ENCODE results near the gene JAKMIP2. TPM values are rescaled to one million over a fixed set of nuclear protein-coding genes. Genes with fewer than 3 reads are reported as not detected.
A peak's percentile ranks its signal among the peaks of the same experiment; 100 is the strongest.

Gene JAKMIP2
- total RNA-seq, 1 donor from 2014 or later: 14.6 TPM

- intact Hi-C loops (cut with DNase I): loop anchor here (10.0 kb wide), 1 partner anchor 354 kb away; no protein-coding TSS in a partner anchor
- DNase-seq (ENCODE audit: low spot score): no peak
- ATAC-seq: peak; percentile 67
Observed at GRCh38 chr5:147578228-147579024, 204.1 kb downstream of the JAKMIP2 start.

GRCh38 chr5:147576646-147577535 lies 205.6 kb downstream of the JAKMIP2 start:
- ATAC-seq: peak; percentile 87
- intact Hi-C loops (cut with DNase I): loop anchor here (10.0 kb wide), 1 partner anchor 352 kb away; no protein-coding TSS in a partner anchor
- DNase-seq (ENCODE audit: low spot score): peak; percentile 84

GRCh38 chr5:147575598-147575997 lies 206.9 kb downstream of the JAKMIP2 start:
- intact Hi-C loops (cut with DNase I): loop anchor here (10.0 kb wide), 1 partner anchor 351 kb away; no protein-coding TSS in a partner anchor
- DNase-seq (ENCODE audit: low spot score) (no peak), ATAC-seq (no peak)

- ATAC-seq (no peak), DNase-seq (ENCODE audit: low spot score) (no peak)
- intact Hi-C loops (cut with DNase I): loop anchor here (10.0 kb wide), 1 partner anchor 348 kb away; no protein-coding TSS in a partner anchor
Observed at GRCh38 chr5:147573211-147573610, 209.3 kb downstream of the JAKMIP2 start.

GRCh38 chr5:147568710-147569406 lies 213.7 kb downstream of the JAKMIP2 start:
- no peak for DNase-seq (ENCODE audit: low spot score)
- no peak for ATAC-seq
- intact Hi-C loops (cut with DNase I): no loop called here

GRCh38 chr5:147567917-147568598 lies 214.5 kb downstream of the JAKMIP2 start:
- intact Hi-C loops (cut with DNase I): no loop called here
- ATAC-seq (no peak), DNase-seq (ENCODE audit: low spot score) (no peak)

- intact Hi-C loops (cut with DNase I): no loop called here
- DNase-seq (ENCODE audit: low spot score) (no peak), ATAC-seq (no peak)
Observed at GRCh38 chr5:147565524-147565923, 217.0 kb downstream of the JAKMIP2 start.

- no peak for DNase-seq (ENCODE audit: low spot score)
- no peak for ATAC-seq
- intact Hi-C loops (cut with DNase I): no loop called here
Observed at GRCh38 chr5:147564124-147564486, 218.4 kb downstream of the JAKMIP2 start.

- intact Hi-C loops (cut with DNase I): no loop called here
- ATAC-seq: no peak
Observed at GRCh38 chr5:147563466-147564123, 218.9 kb downstream of the JAKMIP2 start.

GRCh38 chr5:147561435-147561834 lies 221.1 kb downstream of the JAKMIP2 start:
- intact Hi-C loops (cut with DNase I): no loop called here
- ATAC-seq (no peak), DNase-seq (ENCODE audit: low spot score) (no peak)

More at GRCh38 chr5:147563466-147564123, 218.9 kb downstream of the JAKMIP2 start:
- no peak for DNase-seq (ENCODE audit: low spot score)

GRCh38 chr5:147560718-147561331 lies 221.7 kb downstream of the JAKMIP2 start:
- ATAC-seq: peak; percentile 42
- no peak for DNase-seq (ENCODE audit: low spot score)
- intact Hi-C loops (cut with DNase I): no loop called here

- intact Hi-C loops (cut with DNase I): no loop called here
- ATAC-seq (no peak), DNase-seq (ENCODE audit: low spot score) (no peak)
Observed at GRCh38 chr5:147559749-147560148, 222.8 kb downstream of the JAKMIP2 start.

GRCh38 chr5:147558826-147559225 lies 223.7 kb downstream of the JAKMIP2 start:
- peak; percentile 73 for DNase-seq (ENCODE audit: low spot score)
- peak; percentile 77 for ATAC-seq
- intact Hi-C loops (cut with DNase I): no loop called here

- intact Hi-C loops (cut with DNase I): no loop called here
- ATAC-seq (peak; percentile 41), DNase-seq (ENCODE audit: low spot score) (no peak)
Observed at GRCh38 chr5:147557876-147558745, 224.4 kb downstream of the JAKMIP2 start.

- DNase-seq (ENCODE audit: low spot score) (no peak), ATAC-seq (no peak)
- intact Hi-C loops (cut with DNase I): no loop called here
Observed at GRCh38 chr5:147555176-147555575, 227.4 kb downstream of the JAKMIP2 start.

GRCh38 chr5:147554261-147554817 lies 228.2 kb downstream of the JAKMIP2 start:
- no peak for DNase-seq (ENCODE audit: low spot score)
- intact Hi-C loops (cut with DNase I): no loop called here
- ATAC-seq: peak; percentile 87

Measured in sciatic nerve (tissue), 2 donors.